Activated naive CD4-positive, alpha-beta T cell treated with anti-CD3 and anti-CD28 coated beads, Interleukin-2, amount 50 U/mL, for 72 hours (primary cell): ENCODE results near the gene RPP30. TPM values are rescaled to one million over a fixed set of nuclear protein-coding genes. Genes with fewer than 3 reads are reported as not detected.

Source experiments
- ATAC-seq, 2 donors: fragments of 150-1000 bp; cut with Tn5 transposase; 2 replicates each; pipeline ENCODE4 v1.10.0; 2021; ENCODE audit warnings: mild to moderate bottlenecking in 2 of 2, moderate library complexity in 2 of 2
- DNase-seq, 2 donors: peaks; one replicate each; pipeline ENCODE4 v3.0.0; 2021 to 2022; ENCODE audit warnings: low spot score in 2 of 2
- H3K27ac Mint-ChIP-seq, 2 donors: one replicate each; pipeline ENCODE4 v1.8.0; 2022; ENCODE audit warnings: mild to moderate bottlenecking in 2 of 2, mixed read lengths in 2 of 2
- H3K36me3 Mint-ChIP-seq, 2 donors: one replicate each; pipeline ENCODE4 v1.8.0; 2022; ENCODE audit warnings: mixed read lengths in 2 of 2
- H3K9me3 Mint-ChIP-seq, 2 donors: one replicate each; pipeline ENCODE4 v1.8.0; 2022; ENCODE audit warnings: mixed read lengths in 2 of 2
- total RNA-seq, 2 donors: library from RNA; stranded (reverse); gene quantifications; one replicate each; pipeline ENCODE4 v1.2.3, GENCODE V29; 2022

Gene RPP30
- total RNA-seq, 2 donors from 2014 or later: 106 to 126 TPM

DNA sequence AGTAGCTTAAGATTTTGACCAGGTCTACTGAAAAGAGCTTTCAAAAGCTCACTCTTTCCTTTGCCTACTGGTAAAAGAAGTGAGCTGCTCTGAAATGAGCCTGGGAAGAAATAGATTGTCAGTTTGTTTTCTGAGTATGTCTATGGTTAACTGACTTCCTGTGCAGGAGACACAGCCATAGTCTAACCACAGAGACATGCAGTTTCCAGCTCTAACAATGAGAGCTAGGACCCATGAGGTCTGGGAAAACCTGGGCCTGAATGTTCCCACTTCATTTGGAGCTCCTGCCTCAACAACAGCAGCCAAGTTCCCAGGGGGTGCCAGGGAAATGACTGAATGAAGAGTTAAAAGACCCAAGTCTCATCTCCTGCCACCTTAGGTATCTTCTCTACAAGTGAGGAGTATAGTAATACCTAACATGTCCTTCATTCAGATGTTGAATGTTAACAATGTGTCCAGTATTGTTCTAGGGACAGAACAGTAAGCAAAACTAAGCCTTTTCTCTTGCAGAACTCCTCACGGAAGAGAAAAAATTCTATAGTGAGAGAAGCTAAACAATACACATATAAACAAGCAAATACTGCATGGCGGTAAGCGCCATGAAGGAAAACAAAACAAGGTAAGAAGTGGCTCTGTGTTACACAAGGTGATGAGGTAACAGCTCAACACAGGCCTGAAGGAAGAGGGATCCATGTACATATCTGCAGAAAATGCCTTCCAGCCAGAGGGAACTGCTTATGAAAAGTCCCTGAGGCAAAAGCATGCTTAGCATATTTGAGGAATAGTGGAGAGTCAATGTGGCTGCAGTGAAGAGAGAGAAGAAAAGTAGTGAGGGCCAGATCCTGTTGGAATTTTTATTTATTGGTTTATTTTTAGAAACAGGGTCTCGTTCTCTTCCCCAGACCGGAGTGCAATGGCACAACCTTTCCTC lies 75.5 kb downstream of the RPP30 start:
- peak in 1 of 2 donors; percentile 7 for DNase-seq
- Mint-ChIP-seq H3K27ac (peak overlapping the region in 1 of 2 donors; percentile 58), H3K36me3 (peaks cover 1 to 8% of the 10 kb centered on the region in 2 donors), H3K9me3 (peaks cover 0 to 6% of the 10 kb centered on the region in 2 donors)
- peak in 1 of 2 donors; percentile 70 for ATAC-seq

Other genes starting within 250 kb of the RPP30 start
- under 1 TPM in 1 of 2 donors, not detected in 1; 0.18 TPM for gene HTR7, start 13.9 kb upstream of the RPP30 start, total RNA-seq
- gene ANKRD1, start 49.1 kb downstream of the RPP30 start, total RNA-seq: not detected